ENCODE results near the gene GLP2R.

Gene GLP2R

DNA sequence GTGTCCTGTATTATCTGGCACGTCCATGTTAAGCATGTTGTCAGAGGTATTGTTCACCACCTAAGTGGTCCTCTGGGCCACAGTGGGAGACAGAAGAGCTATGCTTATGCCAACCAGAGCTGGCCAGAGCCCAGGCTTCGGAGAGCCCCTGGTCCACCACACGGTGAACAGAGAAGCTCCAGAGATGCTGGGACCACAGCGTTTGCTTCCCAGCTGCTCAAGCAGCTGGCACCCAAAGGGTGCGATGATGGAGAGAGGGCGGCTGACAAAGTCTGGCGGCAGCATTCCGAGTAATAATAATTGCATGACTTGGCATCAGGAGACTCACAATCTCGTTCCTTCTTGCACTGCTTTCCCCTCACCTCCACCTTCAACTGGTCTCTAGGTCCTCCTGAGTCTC lies 115.1 kb downstream of the GLP2R start:
- Histone ChIP-seq H3K27ac (ENCODE audit: low read depth, low read length) (no peak overlapping the region), H3K27me3 (ENCODE audit: control insufficient read depth, insufficient read depth, low read length) (no peaks in the 10 kb centered on the region), H3K9ac (ENCODE audit: low read length) (no peak overlapping the region), H3K4me3 (ENCODE audit: low read length) (no peak overlapping the region), H3K4me1 (ENCODE audit: control insufficient read depth, insufficient read depth, low read length) (no peaks in the 10 kb centered on the region), H3K36me3 (ENCODE audit: control insufficient read depth, insufficient read depth, low read length) (peaks cover 6% of the 10 kb centered on the region)

DNA sequence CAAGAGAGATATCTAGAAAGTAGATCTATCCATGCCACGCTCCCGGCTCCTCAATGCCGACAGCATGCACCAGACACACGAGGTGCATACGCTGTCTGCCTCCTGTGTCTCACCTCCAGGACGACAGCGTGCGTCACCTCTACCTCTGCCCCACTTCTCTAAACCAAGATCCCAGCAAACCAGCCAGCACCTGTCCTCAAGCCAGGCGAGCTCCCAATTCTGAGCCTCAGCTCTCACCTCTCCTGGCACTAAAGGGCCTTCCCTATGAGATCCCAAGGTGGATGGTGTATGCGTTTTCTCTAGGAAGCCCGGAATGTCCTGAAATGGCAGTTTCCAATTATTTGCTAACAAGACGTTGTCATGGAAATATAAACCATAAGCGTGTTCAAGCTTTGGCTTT lies 115.6 kb downstream of the GLP2R start:
- Histone ChIP-seq H3K4me1 (ENCODE audit: control insufficient read depth, insufficient read depth, low read length) (no peaks in the 10 kb centered on the region), H3K27ac (ENCODE audit: low read depth, low read length) (no peak overlapping the region), H3K9ac (ENCODE audit: low read length) (no peak overlapping the region), H3K36me3 (ENCODE audit: control insufficient read depth, insufficient read depth, low read length) (peaks cover 6% of the 10 kb centered on the region), H3K4me3 (ENCODE audit: low read length) (no peak overlapping the region), H3K27me3 (ENCODE audit: control insufficient read depth, insufficient read depth, low read length) (no peaks in the 10 kb centered on the region)
